Type B pancreatic cell (in vitro differentiated cells): ENCODE data around the gene NEDD4L. TPM values are rescaled to one million over a fixed set of nuclear protein-coding genes. Genes with fewer than 3 reads are reported as not detected.

ENCODE experiments used
- DNase-seq: peaks from one replicate; pipeline ENCODE4 v3.0.0; 2021; ENCODE audit warnings: mixed read lengths; ENCODE audit not compliant: unreplicated experiment; ENCODE audit errors: extremely low spot score
- H3K27ac Mint-ChIP-seq: 2 replicates; pipeline ENCODE4 v1.8.0; 2021; ENCODE audit warnings: mild to moderate bottlenecking, mixed read lengths
- H3K27me3 Mint-ChIP-seq: 2 replicates; pipeline ENCODE4 v1.8.0; 2021; ENCODE audit warnings: mixed read lengths
- H3K36me3 Mint-ChIP-seq: 2 replicates; pipeline ENCODE4 v1.8.0; 2021; ENCODE audit warnings: mixed read lengths
- H3K4me1 Mint-ChIP-seq: one replicate; pipeline ENCODE4 v1.8.0; 2021; ENCODE audit warnings: mixed read lengths; ENCODE audit not compliant: unreplicated experiment
- H3K4me3 Mint-ChIP-seq: 2 replicates; pipeline ENCODE4 v1.8.0; 2021; ENCODE audit warnings: mild to moderate bottlenecking, mixed read lengths
- H3K9me3 Mint-ChIP-seq: 2 replicates; pipeline ENCODE4 v1.8.0; 2021; ENCODE audit warnings: mixed read lengths
- CTCF ChIP-seq: fragments of 200-600 bp; sonication (generic); conservative IDR thresholded peaks from 2 replicates; pipeline ENCODE4 v1.5.0; 2021; ENCODE audit warnings: antibody characterized with exemption, mild to moderate bottlenecking
- total RNA-seq: library from RNA; stranded (reverse); gene quantifications from 2 replicates; pipeline ENCODE4 v1.2.1, GENCODE V29; 2021; ENCODE audit warnings: low replicate concordance

The NEDD4L gene
- total RNA-seq, 1 donor from 2014 or later: 84.7 TPM

DNA sequence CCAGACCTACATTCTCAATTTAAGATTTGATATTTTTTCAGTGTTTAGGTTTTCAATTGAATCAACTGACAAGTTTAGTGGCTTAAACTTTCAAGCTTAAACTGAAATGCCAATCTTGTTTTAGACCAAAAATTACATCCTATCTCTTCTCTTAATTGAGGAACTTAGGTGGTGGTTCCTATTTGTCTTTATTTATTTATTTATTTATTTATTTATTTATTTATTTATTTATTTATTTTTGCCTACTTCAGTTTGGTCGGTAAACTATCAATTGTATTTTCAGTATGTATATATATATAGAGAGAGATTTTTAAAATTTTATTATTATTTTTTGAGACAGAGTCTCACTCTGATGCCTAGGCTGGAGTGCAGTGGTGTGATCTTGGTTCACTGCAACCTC is 68.1 kb downstream of the NEDD4L start:
- no peaks in the 10 kb centered on the region for H3K27me3 Mint-ChIP-seq
- TF ChIP-seq CTCF: no peak
- peaks cover 5% of the 10 kb centered on the region for H3K9me3 Mint-ChIP-seq
- DNase-seq: no peak
- peaks cover 21% of the 10 kb centered on the region for H3K4me1 Mint-ChIP-seq
- H3K36me3 Mint-ChIP-seq: peaks cover 13% of the 10 kb centered on the region
- H3K4me3 Mint-ChIP-seq: no peak overlapping the region
- no peak overlapping the region for H3K27ac Mint-ChIP-seq

- Mint-ChIP-seq H3K9me3 (peaks cover 5% of the 10 kb centered on the region), H3K36me3 (peaks cover 8% of the 10 kb centered on the region), H3K27ac (no peak overlapping the region), H3K27me3 (no peaks in the 10 kb centered on the region), H3K4me3 (no peak overlapping the region), H3K4me1 (peaks cover 32% of the 10 kb centered on the region)
- no peak for DNase-seq
- TF ChIP-seq CTCF: no peak
Measured at GRCh38 chr18:58113337-58113736, 69.3 kb downstream of the NEDD4L start.

DNA sequence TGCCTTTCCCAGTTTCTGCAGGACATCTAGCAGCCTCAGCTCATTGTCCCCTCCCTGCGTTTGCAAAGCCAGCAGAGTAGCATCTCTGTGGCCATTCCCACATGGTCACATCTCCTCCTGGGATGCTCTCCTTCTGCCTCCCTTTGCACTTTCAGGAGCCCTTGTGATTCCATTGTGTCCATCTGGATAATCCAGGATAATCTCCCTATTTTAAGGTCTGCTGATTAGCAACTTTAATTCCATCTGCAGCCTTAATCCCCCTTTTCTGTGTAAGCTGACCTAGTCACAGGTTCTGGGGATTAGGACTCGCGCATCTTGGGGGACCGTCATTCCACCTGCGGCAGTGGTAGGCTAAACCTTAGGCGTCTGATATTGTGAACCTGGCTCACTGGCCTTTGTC is 70.7 kb downstream of the NEDD4L start:
- no peak overlapping the region for H3K4me3 Mint-ChIP-seq
- H3K9me3 Mint-ChIP-seq: peaks cover 5% of the 10 kb centered on the region
- no peaks in the 10 kb centered on the region for H3K27me3 Mint-ChIP-seq
- H3K4me1 Mint-ChIP-seq: peaks cover 29% of the 10 kb centered on the region
- DNase-seq: no peak
- no peak overlapping the region for H3K27ac Mint-ChIP-seq
- H3K36me3 Mint-ChIP-seq: peaks cover 8% of the 10 kb centered on the region
- no peak for TF ChIP-seq CTCF

GRCh38 chr18:58116818-58117217 is 72.8 kb downstream of the NEDD4L start:
- Mint-ChIP-seq H3K4me3 (no peak overlapping the region), H3K27me3 (no peaks in the 10 kb centered on the region)

DNA sequence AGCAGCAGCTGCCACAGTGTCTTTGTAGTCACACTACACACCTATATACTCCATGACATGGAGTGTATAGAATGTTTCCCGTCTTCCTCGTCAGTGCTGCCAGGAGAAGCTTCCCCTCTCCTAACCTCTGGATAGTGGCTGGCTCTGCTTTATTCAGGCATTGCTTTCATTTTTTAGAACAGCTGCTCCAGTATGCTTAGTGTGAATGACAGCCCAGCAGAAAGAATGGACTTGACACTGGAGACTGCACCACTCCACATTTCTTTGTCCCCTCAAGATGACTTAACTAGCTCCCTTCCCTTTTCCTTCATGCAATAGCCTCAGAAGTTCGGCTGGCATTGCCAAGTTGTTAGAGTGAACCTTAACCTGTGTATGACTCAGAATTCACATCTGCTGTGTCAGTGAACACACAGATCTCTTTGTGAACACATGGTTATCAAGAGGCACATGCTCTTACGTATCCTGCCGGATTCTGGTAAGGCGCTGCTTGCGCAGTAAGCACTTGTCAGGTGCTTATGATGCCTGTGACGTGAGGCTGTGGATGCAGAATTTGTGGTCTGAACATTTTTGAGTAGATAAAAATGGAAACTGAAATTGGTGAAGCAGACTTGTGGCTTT is 73.9 kb downstream of the NEDD4L start:
- H3K4me1 Mint-ChIP-seq: peaks cover 32% of the 10 kb centered on the region
- DNase-seq: no peak
- no peak overlapping the region for H3K4me3 Mint-ChIP-seq
- TF ChIP-seq CTCF: no peak
- H3K36me3 Mint-ChIP-seq: peaks cover 4% of the 10 kb centered on the region
- no peaks in the 10 kb centered on the region for H3K27me3 Mint-ChIP-seq
- H3K27ac Mint-ChIP-seq: peak overlapping the region; percentile 81
- peaks cover 5% of the 10 kb centered on the region for H3K9me3 Mint-ChIP-seq

More at GRCh38 chr18:58116818-58117217, 72.8 kb downstream of the NEDD4L start:
- H3K36me3 Mint-ChIP-seq: peaks cover 6% of the 10 kb centered on the region
- H3K4me1 Mint-ChIP-seq: peaks cover 32% of the 10 kb centered on the region
- peaks cover 5% of the 10 kb centered on the region for H3K9me3 Mint-ChIP-seq
- H3K27ac Mint-ChIP-seq: peak overlapping the region; percentile 81
- DNase-seq: no peak
- TF ChIP-seq CTCF: no peak
